Body of pancreas (tissue), 4 donors: Measurements from ENCODE around the gene MASP1.

Experiments
- CTCF ChIP-seq, 7 experiments: fragments of 450-650 bp in 4 of 7; fragments of 200-600 bp in 3 of 7; sonication (generic) in 3 of 7; IDR thresholded peaks; one replicate each; pipeline ENCODE4 v1.5.1; 2016 to 2019; ENCODE audit warnings: antibody characterized with exemption in 7 of 7
- POLR2A ChIP-seq, 3 donors: fragments of 450-650 bp; IDR thresholded peaks; one replicate each; pipeline ENCODE4 v1.6.1; 2016; ENCODE audit warnings: antibody characterized with exemption in 3 of 3, mild to moderate bottlenecking in 2 of 3

- TF ChIP-seq CTCF (IDR thresholded peaks at IDR 0.05) (no peak), POLR2A (IDR thresholded peaks at IDR 0.05) (no peak)
Observed at GRCh38 chr3:187291512-187292132, at the start of gene MASP1.
